NCI-H2107 treated with DMSO at 0.1 percent for 48 hours (cell line): Measurements from ENCODE around the gene CCDC198.

Experiments
- DNase-seq: peaks from one replicate; lab custom pipeline; 2025; ENCODE audit not compliant: unreplicated experiment; lab: John Stamatoyannopoulos, UW

Gene CCDC198, protein sequence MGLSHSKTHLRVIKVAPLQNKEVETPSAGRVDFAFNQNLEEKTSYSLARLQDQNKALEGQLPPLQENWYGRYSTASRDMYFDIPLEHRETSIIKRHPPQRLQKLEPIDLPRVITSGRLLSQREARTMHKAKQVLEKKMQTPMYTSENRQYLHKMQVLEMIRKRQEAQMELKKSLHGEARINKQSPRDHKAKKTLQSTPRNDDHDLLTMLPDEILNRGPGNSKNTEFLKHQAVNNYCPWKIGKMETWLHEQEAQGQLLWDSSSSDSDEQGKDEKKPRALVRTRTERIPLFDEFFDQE

DNA sequence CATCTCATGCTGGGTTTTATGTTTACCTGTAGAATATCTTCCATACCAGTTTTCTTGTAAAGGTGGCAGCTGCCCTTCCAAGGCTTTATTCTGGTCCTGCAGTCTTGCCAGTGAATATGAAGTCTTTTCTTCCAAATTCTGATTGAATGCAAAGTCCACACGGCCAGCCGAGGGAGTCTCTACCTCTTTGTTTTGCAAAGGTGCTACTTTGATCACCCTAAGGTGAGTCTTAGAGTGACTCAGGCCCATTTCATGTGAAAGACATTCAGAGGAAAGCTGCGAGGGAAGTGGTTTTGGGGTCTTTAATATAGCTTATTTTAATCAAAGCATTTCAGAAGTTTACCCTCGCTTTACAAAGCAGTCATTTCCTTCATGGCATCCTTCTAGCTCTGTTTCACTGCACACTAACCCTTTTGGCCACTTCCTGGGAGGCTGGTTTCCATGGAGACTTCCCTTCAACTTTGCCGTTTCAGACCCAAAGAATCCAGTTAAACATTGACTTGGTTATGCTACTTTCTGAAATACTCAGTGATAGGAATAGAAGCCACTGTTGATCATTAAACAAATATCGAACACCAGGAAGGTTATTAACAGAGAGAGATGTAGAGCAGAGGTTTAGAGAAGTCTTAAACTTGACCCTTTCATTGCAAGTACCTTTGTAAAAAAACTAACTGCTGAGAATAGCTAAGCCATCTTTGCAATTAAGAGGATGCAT is at the start of gene CCDC198:
CCDC198 (minus strand) TSS at position 391 of the 715 bp plus-strand sequence; CDS start at position 249, 142 bp downstream.
- DNase-seq: no peak

DNA sequence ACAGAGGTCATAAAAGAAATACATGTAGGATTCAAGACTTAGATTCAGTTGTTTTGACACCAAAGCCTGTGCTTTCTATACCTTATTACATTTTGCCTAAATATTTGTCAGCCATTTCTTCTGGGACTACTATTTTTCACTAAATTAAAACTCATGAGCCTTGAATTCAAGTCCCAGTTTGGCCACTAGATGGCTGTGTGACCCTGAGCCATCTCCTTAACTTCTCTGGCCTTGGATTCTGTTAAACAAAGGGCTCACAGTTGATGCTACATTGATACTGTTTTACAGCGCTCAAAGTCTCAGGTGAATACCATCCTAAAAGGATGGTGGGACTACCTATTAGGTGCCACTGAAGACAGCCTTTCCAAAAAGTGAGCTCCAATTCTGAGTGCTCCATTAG is 39.6 kb upstream of the CCDC198 start:
- peak; percentile 26 for DNase-seq

DNA sequence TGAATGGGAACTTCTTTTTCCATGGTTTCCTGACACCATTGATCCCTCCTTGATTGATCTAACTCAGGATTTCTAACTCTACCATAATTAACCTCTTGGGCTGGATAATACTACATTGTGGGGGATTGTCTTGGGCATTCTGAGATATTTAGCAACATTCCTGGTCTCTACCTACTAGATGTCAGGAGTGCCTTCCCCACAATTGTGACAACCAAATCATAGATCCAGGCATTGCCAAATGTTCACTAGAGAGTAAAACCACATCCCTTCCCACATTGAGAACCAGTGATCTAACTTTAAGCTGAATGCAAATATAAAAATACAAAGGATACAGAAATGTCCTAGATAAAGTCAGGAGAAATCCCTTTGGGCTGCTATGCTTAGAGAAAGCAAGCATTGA is 36.9 kb upstream of the CCDC198 start:
- no peak for DNase-seq

DNA sequence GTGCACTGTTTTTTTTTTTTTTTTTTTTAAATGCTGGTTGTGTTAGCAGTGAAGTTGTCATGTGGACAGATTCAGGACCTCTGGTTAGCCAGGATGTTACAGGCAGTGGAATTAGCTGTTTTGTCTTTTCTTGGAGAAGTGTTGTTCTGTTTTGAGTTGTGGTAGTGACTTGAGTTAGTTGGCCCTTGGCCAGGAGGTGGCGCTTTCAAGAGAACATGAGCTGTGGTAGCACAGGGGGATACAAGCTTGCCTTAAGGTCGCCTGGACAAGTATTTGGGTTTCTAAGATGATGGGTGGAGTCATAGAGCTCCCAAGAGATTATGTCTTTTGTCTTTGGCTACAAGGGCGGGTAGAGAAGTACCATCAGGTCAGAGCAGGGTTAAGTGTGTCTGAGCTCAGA is 33.3 kb upstream of the CCDC198 start:
- no peak for DNase-seq

DNA sequence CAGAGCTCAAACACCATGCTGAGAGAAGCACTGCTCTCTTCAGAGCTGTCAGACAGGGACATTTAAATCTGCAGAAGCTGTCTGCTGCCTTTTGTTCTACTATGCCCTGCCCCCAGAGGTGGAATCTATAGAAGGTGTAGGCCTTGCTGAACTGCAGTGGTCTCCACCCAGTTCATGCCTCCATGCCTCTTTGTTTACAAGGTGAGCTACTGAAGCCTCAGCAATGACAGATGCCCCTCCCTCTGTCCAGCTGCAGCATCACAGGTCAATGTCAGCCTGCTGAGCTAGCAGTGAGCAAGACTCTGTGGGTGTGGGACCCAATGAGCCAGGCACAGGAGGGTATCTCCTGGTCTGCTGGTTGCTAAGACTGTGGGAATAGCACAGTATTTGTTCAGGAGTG is 25.4 kb upstream of the CCDC198 start:
- DNase-seq: no peak

DNA sequence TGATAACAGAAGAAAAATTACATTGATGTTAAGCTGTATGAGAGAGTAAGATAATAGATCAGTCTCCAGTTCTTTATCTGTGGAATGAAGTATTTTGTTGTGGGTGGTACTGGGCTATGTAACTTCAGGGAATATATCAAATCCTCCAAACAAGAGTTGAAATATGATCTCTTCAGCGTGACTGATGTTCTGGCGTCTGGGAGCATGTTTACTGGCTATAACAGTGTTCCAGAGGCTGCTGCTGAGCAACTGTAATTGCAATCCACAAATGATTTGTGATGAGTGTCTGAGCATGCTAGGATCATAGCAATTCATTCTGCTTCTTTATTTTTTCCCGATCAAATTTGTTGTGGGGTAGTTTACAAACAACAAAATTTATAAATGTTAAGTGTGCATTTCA is 18.6 kb upstream of the CCDC198 start:
- DNase-seq: peak; percentile 62

DNA sequence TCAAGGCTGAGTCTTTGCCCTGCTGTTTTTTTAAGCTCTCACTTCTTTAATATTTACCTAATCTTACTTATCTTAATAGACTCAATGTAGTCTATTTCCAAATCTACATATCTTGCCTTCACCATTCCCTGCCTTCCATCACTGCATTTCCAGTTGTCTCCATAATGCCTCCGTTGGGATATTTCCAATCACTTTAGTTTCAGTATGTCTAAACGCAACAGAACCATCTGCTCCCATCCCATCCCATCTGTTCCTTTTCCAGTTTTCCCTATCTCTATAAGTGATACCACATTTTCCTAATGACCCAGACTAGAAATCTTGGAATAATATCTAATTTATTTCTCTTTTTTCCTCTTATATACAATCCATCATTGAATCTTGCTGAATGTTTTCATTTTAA is 15.1 kb upstream of the CCDC198 start:
- no peak for DNase-seq

DNA sequence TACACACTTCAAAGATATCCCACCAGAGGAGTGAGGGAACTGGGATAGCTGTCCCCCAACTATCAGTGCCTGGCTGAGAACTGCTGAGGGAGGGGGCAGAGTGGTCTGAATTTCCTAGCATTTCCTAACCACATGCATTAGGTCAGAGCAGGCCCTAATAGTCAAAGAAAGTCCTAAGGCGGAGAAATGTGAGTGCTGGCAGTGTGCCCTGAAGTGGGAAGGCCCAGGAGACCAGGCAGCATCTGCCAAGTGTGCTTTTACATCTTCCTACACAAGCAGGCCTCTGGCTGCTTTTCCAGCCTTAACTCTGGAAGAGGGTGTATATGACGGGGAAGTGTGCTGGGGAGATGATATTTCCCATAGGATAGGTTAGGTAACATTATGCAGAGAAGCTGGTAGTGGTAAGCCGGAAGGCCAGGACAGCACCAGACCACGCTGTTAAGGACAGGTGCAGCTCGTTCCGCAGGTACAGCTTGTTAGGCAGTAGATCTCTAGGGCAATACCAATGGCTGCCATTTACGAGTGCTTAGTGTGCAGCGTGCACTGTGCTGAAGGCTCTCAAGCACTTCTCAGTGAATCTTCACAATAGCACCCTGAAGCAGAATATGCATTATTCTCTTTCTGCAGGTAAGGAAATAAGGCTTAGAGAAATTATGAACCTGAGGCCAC is 9.1 kb upstream of the CCDC198 start:
- DNase-seq: peak; percentile 31

DNA sequence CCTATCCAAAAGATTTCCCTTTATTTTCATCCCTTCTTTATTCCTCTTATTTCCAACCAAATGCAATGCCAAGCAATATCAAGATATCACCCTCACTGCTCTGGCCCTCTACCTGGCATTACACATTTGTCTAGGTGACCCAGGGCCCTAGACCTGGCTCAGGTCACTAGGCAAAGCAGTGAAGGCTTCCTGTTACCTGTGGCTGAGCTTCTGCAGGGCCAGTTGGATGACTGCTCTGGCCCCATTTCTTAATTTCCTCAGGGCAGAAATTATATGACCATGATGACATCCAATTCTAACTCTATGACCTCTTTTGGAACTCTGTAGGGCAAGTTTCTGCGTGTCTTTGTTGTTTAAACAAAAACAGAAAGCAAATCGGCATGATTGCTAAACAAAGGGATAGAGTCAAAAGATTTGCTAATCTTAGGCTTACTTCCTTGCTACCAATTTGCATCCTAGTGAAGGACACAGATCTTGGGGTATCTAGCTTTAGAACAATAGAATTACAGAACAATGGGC is 7.4 kb upstream of the CCDC198 start:
- DNase-seq: no peak

DNA sequence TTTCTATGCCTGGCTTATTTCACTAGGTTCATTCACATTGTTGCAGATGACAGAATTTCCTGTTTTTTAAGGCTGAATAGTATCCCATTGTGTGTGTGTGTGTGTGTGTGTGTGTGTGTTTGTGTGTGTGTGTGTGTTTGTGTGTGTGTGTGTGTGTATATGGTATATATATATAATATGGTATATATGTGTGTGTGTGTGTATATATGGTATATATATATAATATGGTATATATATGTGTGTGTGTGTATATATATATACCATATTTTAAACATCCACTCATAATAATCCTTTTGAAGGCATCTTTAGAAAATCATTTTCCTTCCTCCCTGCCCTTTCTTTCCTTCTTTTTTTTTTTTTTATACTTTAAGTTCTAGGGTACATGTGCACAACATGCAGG is 5.0 kb upstream of the CCDC198 start:
- DNase-seq: no peak

DNA sequence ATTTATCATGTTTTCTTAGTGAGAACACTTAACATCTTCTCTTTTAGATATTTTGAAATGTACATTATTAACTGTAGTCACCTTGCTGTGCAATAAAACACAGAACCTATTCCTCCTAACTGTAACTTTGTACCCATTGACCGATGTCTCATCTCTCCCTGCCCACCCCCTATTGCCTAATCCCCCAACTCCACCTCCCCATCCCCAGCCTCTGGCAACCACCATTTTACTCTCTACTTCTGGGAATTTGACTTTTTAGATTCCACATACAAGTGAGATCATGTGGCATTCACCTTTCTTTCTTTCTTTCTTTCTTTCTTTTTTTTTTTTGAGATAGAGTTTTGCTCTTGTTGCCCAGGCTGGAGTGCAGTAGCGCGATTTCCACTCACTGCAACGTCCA is 4.4 kb upstream of the CCDC198 start:
- DNase-seq: no peak

DNA sequence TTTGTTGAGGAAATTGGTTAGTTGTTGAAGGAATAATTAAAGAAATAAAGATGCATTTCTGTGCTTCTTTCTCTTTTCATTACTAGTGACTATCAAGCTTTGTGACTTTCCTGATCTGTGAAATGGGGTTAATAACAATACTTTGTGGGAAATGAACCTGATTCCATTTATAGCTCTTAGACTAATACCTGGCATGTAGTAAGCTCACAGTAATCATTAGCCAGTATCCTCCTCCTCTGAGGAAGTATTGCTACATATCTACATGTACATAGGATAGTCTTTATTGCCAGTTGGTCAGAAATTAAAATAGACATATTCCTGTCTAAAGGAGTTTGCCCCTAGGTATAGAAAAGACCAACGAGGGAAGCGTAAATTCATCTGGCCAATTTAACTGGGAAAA is 1.8 kb upstream of the CCDC198 start:
- no peak for DNase-seq

DNA sequence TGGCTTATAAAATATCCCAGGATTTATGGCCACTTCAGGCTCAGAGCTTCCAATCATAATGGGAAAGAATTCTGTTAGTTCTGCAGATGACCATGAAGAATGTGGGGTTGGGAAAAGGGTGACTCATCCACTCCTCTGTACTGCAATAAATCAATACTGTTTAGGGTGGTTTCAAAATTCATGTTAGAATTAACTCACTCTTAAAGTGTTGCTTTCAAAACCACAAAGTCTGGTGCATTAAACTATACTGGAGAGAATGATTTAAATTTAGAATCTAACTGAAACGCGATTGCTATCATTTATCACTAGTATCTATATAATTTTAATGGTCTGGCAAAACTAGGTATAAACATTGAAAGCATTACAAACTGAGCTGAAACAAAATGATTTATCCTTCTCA is 798 bp downstream of the CCDC198 start:
- peak; percentile 93 for DNase-seq

DNA sequence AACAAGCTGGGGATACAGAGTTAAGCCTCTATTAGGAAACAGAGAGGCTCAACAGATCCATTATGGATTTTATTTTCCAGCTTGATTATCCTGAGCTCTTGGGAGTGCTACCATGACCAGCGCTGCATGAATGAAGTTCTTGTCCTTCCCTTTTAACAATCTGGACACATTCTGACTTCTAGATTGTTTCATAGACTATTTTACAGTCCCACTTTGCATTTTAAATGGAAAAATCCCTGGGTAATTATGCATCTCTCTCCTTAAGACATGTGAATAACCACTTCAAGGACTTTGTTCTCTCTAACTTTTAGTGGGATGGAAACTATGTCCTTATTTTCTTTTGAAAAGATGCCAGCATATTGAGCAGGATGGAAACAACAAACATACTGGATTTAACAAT is 2.0 kb downstream of the CCDC198 start:
- no peak for DNase-seq

DNA sequence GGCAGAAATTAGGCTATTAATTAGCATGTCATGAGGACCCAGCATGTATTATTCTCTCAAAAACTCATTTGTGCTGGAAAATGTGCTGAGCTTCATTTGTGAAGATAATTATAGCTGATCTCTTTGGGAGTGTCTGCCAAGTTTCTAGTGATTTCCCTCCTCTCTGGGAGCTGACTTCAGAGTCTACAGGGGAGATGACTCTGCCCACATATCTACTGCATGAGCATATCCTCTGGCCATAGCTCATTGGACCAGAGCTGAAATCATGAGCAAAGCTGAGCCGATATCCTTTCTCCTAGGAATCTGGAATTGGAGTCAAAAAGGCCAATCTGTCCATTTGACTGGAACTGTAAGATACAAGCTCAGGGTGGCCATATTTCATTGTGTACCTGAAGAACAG is 5.9 kb downstream of the CCDC198 start:
- no peak for DNase-seq

DNA sequence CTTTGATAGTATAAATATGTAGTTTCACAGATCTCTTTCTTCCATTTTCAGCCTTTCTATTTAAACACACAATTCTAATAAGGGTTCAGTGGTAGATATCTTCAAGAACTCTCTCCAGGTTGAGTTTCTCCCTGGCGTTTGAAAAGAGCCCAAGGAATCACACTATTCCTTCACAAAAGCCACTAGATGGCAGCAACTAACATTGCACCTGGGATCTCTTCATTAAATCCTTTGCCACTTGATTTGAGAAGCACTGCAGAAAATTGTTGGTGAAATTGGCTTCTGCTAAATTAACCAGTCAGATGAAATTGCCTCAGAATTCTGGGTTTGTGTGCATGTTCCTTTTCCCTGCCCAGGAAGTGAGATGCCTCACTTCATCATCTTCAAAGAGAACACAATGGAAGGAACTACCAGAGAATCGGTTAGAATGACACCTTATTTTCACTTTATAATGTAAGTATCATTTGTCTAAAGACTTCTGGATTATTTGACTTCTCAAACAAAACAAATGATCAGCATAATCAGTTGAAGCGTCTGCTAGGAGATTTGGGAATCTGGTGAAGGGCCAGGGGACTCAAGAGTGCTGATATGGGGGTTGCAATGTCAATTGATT is 6.8 kb downstream of the CCDC198 start:
- DNase-seq: peak; percentile 67

DNA sequence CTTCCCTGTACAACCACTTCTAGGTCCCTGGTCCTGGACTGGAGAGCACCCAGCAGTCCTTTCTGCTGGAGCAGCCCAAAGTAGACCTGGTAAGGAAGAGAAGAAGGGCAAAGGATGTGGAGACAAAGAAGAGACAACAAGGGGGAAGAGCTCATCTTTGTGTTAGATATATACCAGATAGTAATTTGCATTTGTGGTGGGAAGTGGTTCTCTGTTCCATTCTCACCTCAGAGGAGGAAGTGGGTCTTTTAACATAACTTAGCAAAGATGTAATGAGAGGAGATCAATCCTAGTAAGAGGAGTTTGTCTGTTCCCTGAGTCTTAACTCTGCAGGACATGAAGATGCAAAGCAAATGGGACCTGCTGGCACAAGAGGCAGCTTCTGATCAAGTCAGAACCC is 8.0 kb downstream of the CCDC198 start:
- DNase-seq: no peak

DNA sequence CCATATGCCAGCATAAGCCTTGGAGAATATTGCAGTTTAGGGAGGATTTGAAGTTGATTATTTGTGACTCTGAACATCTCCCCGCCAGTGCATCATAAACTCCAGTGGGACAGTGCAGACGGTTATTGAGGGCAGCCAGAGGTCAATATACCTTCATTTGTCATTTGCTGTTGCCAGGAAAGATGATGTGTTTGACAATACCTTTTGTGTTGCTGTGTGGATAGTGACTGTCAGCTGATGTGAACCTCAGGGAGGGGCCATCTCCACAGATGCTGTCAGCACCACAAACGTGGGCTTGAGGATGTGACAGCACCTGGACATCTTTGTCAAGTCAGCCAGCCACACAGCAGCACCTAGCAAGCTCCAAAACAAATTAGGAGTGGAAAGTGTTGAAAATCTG is 11.5 kb downstream of the CCDC198 start:
- DNase-seq: no peak

DNA sequence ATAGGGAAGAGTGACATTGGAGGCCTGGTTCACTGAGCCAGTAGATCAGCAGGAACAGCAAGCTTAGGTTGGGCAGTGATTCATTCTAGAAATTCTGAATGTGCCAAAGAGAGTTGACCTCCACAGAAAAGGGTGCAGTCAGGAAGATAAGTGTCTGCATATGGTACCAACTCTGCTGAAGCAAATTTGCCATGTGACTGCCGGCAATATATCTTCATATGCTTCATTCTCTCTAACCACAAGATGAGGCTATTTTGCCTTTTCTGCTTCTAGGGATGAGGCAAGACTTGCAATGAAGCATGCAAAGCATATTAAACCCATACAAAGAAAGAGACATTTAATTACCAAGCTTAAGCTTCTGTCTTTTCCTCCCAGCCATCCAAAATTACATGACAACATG is 13.6 kb downstream of the CCDC198 start:
- DNase-seq: no peak

DNA sequence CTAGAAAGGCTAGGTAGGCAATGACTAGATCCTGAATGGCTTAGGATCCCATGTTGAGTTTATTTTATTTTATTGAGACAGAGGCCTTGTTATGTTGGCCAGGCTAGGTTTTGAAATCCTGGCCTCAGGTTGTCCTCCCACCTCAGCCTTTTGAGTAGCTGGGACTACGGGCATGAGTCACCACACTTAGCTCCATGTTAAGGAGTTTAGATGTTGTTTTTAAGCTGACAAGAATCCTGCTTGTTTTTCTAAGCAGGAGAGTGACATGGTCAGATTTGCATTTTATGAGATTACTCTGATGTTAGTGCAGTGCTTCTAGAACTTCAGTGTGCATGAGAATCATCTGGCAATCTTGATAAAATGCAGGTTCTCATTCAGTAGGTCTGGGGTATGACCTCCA is 14.5 kb downstream of the CCDC198 start:
- DNase-seq: no peak

DNA sequence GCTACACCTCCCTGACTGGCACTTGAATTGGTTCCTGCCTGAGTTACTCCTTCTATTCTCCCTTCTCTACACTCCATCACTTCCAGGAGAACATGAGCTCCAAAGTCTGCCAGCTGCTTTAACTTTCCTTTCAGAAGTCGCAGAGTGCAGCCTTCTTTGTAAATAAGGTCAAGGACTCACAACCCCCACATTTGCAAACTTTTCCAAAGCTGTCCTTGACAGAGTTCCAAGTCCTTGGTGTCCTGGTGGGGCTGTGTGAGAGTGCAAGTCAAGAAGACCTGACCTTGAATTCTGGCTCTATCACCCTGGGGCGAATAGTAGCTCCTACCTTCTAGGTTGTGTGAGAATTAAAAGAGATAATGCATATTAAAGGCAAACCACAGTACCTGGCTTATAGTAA is 15.6 kb downstream of the CCDC198 start:
- no peak for DNase-seq

DNA sequence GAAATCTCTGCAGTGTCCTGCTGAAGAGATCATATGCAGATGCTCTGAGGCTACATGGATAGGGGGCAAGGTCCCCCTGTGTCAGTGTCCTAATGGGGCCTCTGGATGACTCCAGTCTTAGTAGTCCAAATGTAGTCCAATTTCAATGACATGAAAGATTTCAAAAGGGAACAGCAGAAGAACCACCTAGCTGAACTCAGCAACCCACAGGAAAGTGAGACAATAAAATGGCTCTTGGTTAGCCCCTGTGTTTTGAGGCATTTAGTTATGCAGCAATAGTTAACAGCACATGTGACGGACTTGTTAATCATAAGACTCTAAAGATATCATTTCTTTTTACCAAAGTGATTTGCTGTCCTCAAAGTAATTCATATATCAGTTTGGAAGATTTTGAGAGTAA is 22.7 kb downstream of the CCDC198 start:
- no peak for DNase-seq
